Measurements from ENCODE around the gene LRRK1. TPM values are rescaled to one million over a fixed set of nuclear protein-coding genes. Genes with fewer than 3 reads are reported as not detected.

LRRK1 gene
- total RNA-seq, 2 donors from 2014 or later: 18.6 to 20.3 TPM

GRCh38 chr15:100944244-100944895, 25.2 kb downstream of the LRRK1 start:
- no peaks in the 10 kb centered on the region for H3K9me3 ChIP-seq
- no peak overlapping the region for H3K4me3 ChIP-seq
- no peaks in the 10 kb centered on the region for H3K36me3 ChIP-seq
- DNase-seq (ENCODE audit: low spot score): no peak
- no peaks in the 10 kb centered on the region for H3K27me3 ChIP-seq (replicated peaks; ENCODE audit: insufficient read depth)
- intact Hi-C loops (cut with DNase I): no loop called here
- TF ChIP-seq POLR2AphosphoS5 (IDR thresholded peaks at IDR 0.05) (no peak), POLR2A (IDR thresholded peaks at IDR 0.05) (no peak)
- TF ChIP-seq, protein P1, sequence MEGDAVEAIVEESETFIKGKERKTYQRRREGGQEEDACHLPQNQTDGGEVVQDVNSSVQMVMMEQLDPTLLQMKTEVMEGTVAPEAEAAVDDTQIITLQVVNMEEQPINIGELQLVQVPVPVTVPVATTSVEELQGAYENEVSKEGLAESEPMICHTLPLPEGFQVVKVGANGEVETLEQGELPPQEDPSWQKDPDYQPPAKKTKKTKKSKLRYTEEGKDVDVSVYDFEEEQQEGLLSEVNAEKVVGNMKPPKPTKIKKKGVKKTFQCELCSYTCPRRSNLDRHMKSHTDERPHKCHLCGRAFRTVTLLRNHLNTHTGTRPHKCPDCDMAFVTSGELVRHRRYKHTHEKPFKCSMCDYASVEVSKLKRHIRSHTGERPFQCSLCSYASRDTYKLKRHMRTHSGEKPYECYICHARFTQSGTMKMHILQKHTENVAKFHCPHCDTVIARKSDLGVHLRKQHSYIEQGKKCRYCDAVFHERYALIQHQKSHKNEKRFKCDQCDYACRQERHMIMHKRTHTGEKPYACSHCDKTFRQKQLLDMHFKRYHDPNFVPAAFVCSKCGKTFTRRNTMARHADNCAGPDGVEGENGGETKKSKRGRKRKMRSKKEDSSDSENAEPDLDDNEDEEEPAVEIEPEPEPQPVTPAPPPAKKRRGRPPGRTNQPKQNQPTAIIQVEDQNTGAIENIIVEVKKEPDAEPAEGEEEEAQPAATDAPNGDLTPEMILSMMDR (IDR thresholded peaks at IDR 0.05): no peak
- H3K4me1 ChIP-seq (replicated peaks): no peaks in the 10 kb centered on the region
- H3K27ac ChIP-seq: no peak overlapping the region
- 71% methylated on average over 7 of the region's 7 CpGs for WGBS

DNA sequence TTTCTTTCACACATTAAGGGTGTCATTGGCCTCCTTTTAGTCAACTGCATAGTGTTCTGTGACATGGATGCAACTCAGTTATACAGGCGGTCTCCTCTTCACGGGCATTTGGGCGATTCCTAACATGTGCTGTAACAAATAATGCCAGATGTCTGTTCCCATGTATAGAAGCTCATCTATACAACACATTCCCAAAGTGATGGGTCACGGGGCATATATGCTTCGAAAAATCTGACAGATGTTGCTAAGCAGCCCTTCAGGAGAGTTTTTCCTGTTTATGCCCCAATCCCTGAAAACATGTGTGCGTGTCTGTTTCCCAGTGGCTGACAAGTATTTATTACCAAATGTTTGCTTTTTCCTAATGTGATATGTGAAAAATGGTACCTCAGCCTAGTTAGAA, 25.8 kb downstream of the LRRK1 start:
- intact Hi-C loops (cut with DNase I): no loop called here
- no peaks in the 10 kb centered on the region for H3K36me3 ChIP-seq
- no peak overlapping the region for H3K27ac ChIP-seq
- H3K9me3 ChIP-seq: no peaks in the 10 kb centered on the region
- H3K27me3 ChIP-seq (replicated peaks; ENCODE audit: insufficient read depth): no peaks in the 10 kb centered on the region
- WGBS: 90% methylated on average over 6 of the region's 6 CpGs
- TF ChIP-seq, protein P1 (IDR thresholded peaks at IDR 0.05): no peak
- TF ChIP-seq POLR2AphosphoS5 (IDR thresholded peaks at IDR 0.05) (no peak), POLR2A (IDR thresholded peaks at IDR 0.05) (no peak)
- H3K4me3 ChIP-seq: no peak overlapping the region
- no peaks in the 10 kb centered on the region for H3K4me1 ChIP-seq (replicated peaks)
- DNase-seq (ENCODE audit: low spot score): no peak

DNA sequence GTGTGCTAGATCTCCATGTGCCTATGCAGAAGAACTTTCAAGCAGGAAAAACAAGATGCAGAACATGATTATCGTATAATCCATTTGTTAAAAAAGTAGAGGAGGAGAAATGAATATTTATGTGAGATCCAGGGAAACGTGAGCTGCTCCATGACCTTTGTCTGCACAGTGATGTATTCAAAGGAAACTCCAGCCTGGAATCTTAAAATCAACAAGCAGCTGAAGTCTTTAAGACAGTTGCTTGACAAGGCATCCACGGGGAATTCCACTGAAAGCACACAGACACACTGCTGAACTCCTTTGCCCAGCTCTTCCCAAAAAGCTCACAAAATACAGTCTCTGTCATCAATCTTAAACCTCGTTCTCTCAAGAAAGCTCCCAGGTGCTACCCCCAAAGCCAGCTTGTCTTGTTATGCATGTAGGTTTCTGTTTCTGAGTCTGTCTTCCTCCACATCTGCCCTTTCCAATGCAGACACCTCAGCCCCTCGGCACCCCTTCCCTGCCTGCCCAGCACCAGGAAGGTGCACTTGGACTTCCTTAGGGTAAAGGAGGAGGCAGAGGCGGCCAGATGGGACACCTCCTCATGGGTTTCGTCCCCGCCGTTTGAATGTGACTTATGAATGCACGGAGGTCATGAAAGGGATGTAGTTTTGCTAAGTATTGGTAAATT, 28.7 kb downstream of the LRRK1 start:
- intact Hi-C loops (cut with DNase I): no loop called here
- Histone ChIP-seq H3K9me3 (no peaks in the 10 kb centered on the region), H3K4me3 (no peak overlapping the region), H3K4me1 (replicated peaks) (no peaks in the 10 kb centered on the region), H3K36me3 (no peaks in the 10 kb centered on the region), H3K27me3 (replicated peaks; ENCODE audit: insufficient read depth) (no peaks in the 10 kb centered on the region), H3K27ac (no peak overlapping the region)
- no peak for DNase-seq (ENCODE audit: low spot score)
- 71% methylated on average over 10 of the region's 10 CpGs for WGBS
- TF ChIP-seq, protein P1 (IDR thresholded peaks at IDR 0.05): no peak
- TF ChIP-seq POLR2AphosphoS5 (IDR thresholded peaks at IDR 0.05) (no peak), POLR2A (IDR thresholded peaks at IDR 0.05) (no peak)

DNA sequence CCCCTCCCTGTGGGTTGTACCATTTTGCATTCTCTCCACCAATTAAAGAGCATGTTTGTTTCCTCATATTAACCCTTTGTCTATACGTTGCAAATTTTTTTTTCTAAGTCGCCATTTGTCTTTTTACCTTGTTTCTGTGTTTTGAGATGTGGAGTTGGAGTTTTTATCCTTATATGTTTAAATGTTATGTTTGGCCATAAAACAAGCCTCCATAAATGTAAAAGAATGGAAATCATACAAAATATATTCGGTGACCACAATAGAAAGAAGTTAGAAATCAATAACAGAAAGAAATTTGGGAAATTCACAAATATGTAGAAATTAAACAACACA, 29.2 kb downstream of the LRRK1 start:
- no peak for DNase-seq (ENCODE audit: low spot score)
- H3K27ac ChIP-seq: no peak overlapping the region
- H3K4me3 ChIP-seq: no peak overlapping the region
- no peaks in the 10 kb centered on the region for H3K36me3 ChIP-seq
- H3K27me3 ChIP-seq (replicated peaks; ENCODE audit: insufficient read depth): no peaks in the 10 kb centered on the region
- H3K4me1 ChIP-seq (replicated peaks): no peaks in the 10 kb centered on the region
- no peaks in the 10 kb centered on the region for H3K9me3 ChIP-seq
- WGBS: 90% methylated on average over 3 of the region's 3 CpGs
- TF ChIP-seq POLR2AphosphoS5 (IDR thresholded peaks at IDR 0.05) (no peak), POLR2A (IDR thresholded peaks at IDR 0.05) (no peak)
- TF ChIP-seq, protein P1 (IDR thresholded peaks at IDR 0.05): no peak
- intact Hi-C loops (cut with DNase I): no loop called here

- Histone ChIP-seq H3K27ac (no peak overlapping the region), H3K4me1 (replicated peaks) (no peaks in the 10 kb centered on the region), H3K36me3 (no peaks in the 10 kb centered on the region), H3K9me3 (no peaks in the 10 kb centered on the region), H3K4me3 (no peak overlapping the region), H3K27me3 (replicated peaks; ENCODE audit: insufficient read depth) (no peaks in the 10 kb centered on the region)
- intact Hi-C loops (cut with DNase I): no loop called here
- TF ChIP-seq, protein P1 (IDR thresholded peaks at IDR 0.05): no peak
- TF ChIP-seq POLR2A (IDR thresholded peaks at IDR 0.05): no peak
- 95% methylated on average over 1 of the region's 1 CpG for WGBS
- no peak for DNase-seq (ENCODE audit: low spot score)
Observed at GRCh38 chr15:100949691-100950090, 30.5 kb downstream of the LRRK1 start.

All from prostate gland (tissue), 2 donors.